Stimulated activated CD8-positive, alpha-beta memory T cell treated with anti-CD3 and anti-CD28 coated beads, Interleukin-15, amount 100 ng/mL, for 24 hours (primary cell): ENCODE data around the gene SPINDOC.

Experiments used
- DNase-seq: peaks from one replicate; pipeline ENCODE4 v3.0.0-alpha.2; 2020; ENCODE audit warnings: low read depth

The SPINDOC gene

DNA sequence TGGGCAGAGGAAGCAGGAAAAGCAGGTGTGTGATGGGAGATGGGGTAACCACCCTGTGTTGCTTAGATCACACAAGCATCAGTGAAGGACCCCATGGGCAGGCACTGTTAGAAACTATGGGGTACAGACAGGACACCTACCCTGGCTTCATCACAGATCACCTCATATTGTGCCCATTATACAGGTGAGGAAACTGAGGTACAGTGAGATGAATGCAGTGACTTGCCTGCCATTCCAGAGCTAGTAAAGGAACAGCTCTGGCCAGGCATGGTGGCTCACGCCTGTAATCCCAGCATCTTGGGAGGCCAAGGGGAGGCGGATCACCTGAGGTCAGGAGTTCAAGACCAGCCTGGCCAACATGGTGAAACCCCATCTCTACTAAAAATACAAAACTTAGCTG, 19.8 kb downstream of the SPINDOC start:
- DNase-seq, result no peak

DNA sequence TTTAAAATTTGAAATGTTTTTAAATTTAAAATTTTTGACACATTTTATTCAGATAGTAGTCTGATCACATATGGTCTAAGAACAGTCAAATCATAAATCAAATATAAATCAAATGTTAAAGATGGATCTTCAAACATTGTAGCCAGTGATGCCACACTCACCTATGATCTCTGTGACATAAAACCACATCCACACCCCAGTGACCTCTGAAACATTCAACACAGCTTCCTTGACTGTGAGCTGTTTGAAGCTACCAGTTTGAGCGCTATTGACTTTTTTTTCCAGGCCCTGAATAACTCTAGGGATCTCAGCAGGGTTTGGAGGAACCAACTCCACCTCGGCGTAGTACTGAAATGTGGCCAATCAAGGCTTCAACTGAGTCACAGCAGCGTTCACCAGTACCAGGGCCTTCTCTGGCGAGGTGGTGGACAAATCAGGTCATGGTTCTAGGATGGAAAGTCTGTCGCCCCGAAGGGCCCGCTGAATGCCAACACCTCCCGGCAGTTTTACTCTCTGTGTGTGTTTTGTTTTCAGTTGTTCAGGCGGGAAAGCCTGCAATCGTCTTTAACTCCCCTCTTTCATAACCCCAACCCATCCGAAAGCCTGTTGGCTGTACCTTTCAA, 21.4 kb downstream of the SPINDOC start:
- DNase-seq, result no peak

DNA sequence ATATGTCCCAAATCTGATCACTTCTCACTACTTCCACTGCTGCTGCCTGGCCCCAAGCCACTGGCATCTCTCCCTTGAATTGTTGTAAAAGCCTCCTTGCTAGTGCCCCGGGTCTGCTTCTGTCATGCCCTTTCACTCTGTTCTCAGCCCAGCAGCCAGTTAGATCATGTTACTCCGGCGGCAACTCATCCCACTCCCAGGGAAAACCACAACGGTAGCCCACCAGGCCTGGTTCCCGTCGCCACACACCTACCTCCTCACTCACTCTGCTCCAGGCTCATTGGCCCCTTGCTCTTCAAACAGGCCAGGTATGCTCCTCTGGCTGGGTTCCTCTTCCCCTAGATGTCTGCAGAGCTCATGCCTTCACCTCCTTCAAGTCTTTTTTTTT, 21.9 kb downstream of the SPINDOC start:
- DNase-seq, result no peak

DNA sequence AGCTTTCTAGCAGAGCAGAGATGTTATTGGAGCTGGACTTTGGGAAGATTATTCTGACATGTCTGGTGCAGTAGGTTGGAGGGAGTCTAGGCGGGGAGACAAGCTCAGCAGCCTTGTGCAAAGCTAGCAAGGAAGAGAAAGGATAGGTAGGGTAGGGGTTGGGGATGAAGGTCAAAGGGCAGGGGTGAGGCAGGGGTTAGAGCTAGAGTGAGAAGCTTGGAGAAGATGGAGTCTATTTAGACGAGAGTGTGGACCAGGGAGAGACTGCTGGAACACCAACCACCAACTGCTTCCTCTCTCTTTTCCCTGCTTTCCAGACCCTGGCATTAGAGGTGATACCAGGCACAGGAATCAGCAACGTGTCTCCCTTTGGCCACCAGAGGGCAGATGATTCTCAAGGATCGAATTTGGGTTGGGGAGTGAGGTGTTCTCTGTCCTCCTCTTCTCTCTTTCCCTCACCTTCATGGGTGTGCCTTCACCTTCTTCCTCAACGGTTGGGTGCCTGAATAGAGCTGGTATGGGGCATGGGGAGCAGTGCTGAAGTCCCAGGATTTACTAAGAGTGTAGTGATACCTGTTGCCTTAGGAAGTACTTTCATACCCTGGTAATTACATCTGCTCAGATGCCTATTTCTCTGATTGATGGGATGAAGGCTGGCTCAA, 23.9 kb downstream of the SPINDOC start:
- peak; percentile 29 for DNase-seq

DNA sequence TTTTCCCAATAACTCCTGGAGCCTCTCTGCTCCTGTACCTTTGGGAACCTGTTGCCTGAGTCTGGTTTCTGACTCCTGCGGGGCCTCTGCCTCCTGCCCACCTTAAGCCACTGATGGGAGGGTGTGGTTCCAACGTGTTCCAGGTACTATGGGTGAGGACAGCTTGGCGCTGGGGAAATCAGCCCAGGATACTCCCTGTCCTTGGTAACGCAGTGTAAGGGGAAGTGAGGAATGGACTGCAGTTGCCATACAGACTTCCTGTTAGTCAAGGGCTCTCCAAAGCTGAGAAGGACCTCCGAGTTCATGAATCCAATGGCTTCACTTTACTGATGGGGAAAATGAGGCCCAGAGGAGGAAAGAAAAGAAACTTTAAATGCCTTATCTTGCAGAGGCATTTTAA, 24.5 kb downstream of the SPINDOC start:
- no peak for DNase-seq

DNA sequence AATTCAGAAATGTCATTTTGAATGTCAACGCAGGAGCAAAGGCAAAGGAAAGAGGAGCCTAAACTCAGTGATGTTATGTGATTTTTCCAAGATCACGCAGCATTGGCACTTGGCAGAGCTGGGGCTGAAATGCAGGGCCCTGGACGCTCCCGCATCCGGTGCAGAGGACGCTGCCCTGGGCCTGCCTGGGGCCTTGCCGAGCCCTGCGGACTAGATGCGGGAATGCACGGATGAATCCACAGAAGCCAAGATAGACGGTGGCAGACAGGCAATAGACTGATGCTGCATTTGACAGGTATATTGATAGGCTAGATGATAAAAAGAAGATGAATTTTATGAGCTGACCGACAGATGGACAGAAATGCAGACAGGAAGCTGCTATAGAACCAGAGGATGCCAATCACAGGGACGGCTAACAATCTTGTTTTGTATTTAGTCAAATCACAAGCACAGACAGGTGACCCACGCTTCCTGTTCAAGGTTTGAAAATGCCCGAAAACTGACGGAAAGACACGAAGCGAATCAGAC, 25.0 kb downstream of the SPINDOC start:
- DNase-seq, result no peak

DNA sequence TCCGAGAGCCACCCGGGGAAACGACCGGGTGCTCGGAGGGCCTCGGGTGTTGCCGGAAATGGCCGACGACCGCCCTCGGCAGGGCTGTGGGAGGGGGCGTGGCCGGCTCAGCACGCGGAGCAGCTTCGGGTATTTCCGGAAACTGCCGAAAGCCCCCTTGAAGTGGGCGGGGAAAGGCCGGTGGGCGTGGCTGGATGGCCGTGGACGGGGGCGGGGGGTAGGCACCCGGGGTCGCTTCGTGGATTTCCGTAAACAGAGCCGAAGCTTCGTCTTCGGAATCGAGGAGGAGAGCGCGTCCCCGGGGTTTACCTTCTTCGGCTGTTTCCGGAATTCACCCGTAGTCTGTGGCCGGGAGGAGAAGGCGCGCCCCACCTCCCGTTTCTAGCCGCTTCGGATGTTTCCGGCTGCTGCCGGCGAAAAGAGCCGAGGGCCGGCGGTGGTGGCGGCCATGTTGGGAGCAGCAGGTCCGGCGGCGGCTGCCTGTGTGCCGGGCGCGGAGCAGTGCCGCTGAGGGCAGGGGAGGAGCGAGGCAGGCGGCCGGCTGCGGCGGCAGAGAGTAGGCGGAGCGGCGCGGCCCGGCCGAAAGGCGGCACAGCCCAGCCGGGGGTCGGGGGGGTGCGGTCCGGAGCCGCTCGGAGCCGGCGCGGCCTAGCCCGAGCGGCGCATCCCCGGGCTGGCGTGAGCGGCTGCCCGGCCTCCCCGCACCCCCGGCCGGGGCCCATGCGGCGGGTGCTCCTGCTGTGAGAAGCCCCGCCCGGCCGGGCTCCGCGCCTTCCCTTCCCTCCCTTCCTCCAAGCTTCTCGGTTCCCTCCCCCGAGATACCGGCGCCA, 25.6 kb downstream of the SPINDOC start, which contains the start of gene MARK2:
Gene MARK2 (plus strand): TSS at position 433 of the 830 bp plus-strand sequence. CDS start 397 bp downstream, at position 830.
- peak; percentile 97 for DNase-seq

DNA sequence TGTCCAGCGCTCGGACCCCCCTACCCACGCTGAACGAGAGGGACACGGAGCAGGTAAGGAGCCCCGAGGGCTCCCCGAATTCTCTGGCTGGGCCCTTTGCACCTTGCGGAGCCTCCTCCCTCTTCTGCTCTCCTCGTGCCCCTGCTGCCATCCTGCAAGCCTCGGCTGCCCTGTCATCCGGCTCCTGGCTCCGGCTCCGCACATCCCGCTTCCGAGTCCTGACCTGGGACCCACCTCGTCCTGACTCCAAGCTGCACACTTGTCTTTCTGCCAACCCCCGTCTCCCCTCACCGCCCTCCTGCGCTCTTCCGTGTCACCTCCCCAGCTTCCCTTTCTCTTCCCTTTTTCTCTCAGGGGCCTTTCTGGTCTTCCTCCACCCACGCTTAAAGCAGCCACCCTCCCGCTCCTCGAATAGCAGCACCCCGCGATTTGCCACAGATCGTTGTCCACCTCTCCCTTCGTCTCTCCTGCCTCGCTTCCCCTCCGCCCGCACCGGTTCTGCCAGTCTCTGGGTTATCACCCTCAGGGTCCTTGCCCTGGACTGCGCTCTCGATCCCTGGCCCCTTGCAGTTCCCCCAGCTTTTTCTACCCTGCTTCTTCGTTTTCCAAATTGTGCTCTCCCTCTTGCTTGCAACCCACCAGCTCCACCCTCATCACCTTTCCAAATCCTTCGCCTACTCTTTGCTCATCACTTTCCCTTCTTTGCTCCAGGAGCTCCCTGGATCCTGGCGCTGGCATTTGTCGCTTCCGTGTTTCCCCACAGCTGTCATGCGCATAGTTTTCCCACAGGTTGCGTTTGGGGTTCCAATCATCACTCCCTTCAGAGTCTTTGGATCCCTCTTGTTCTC, 26.5 kb downstream of the SPINDOC start:
- DNase-seq, result no peak

DNA sequence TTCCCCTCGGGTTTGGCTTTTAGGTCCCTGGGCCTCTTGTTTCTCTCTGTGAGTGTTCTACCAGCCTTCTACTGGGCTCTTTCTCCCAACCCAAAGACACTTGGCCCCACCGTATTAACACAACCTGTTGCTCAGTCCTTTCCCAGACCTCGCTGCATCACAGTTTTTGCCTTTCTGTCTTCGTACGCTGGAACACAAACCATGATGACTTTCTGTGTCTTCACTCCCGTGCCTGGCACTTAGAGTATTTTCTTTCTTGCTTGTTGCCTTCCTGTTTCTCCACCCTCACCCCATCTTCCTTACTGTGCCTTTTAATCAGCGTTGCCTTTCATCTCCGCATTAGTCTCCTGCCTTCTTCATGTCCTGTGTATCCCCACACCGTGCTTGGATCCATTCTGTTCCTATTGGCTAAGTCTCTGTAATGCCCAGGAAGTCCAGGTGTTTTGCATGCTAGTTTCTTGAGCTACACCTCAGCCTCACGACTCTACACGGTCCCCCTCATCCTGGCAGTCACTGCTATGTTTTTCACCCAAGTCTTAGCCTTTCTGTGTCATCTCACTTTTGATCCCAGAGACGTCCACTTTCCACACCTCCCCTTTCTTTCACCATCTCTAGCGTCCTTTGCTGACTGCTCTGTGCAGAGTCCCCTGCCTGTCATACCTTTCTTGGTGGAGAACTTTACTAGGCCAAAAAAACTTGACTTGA, 27.3 kb downstream of the SPINDOC start:
- no peak for DNase-seq

DNA sequence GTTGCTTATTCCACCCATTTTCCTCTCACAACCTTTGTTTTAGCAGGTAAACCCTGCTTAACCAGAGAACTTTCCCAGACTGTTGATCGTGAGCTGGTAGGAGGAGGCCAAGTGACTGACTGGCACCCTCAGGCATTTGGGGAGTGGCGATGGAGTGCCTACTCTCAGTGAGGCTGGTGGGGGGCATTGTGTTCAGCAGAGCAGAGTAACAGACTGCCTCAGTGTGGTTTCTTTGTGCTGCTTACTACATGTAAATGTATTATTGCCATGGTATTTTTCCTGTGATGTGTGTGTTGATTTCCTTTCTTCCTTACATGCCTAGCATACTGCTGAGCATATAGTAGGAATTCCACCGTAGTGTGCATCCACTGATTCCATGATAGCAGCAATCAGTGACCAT, 28.3 kb downstream of the SPINDOC start:
- no peak for DNase-seq

DNA sequence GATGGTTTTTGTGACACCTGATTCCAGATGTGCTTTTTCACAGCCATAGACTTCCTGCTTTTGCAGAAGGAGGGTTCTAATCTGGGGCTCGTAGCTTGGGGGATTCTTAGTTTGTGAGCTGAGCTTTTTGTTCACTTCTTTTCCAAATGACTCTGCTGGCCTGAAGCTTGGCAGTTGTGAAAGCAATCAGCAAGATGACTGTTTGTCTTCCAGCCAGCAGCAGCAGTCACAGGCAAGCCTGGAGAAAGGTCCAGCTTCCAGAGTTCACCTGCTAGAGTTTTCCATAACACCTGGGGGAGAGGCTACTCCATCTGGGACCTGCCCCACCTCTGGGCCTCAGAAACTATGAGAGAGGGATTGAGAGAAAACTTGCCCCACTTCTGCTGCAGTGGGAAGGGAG, 29.8 kb downstream of the SPINDOC start:
- DNase-seq, result no peak

DNA sequence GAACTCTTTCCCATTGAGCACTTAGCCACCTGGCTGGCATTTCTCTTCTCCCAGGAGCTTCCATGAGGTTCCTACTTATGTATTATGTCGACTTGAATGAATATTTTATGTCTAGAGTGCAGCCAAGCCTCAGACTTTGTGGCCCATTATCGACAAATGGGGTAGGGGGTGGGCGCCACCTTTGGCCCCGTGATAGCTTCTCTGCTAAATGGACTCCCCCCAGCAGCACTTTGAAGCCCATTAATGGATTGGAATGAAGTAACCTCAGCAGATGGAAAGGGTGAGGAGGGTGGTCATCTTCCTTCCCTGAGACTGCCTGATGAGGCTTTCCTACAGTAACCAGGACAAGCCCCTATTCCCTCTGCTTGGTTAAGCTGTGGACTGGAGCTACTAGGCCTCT, 31.6 kb downstream of the SPINDOC start:
- DNase-seq, result no peak

DNA sequence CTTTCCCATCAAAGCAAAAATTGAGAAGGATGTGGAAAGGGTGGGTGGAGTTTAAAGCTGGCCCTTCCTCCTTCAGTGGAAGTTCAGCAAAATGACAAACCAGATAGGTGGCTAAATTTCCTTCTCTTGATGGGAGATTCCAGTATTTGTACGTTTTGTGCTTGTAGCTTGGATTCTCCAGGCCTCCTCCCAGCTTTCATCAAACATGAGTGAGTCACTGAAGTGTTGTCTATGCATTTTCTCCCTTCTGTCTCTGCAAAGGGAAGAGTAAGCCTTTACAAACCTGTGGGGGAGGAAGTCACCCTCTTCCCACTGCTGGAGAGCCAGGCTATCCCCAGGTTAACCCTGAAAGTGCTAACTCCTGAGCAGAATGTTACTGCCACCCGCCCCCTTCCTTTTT, 32.0 kb downstream of the SPINDOC start:
- DNase-seq, result no peak

DNA sequence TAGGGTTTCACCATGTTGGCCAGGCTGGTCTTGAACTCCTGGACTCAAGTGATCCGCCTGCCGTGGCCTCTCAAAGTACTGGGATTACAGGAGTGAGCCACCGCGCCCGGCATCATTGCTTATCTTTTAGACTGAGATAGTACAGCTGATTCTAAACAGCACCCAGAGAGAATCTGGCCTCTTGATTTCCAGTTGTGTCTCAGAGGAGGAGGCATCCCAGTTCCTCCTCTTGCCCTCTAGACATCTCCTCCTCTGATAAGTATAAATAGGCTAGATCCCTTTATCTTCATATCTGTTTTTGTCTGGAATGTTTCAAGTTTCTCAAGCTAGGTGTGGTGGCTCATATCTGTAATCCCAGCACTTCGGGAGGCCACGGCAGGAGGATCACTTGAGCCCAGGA, 32.7 kb downstream of the SPINDOC start:
- no peak for DNase-seq

DNA sequence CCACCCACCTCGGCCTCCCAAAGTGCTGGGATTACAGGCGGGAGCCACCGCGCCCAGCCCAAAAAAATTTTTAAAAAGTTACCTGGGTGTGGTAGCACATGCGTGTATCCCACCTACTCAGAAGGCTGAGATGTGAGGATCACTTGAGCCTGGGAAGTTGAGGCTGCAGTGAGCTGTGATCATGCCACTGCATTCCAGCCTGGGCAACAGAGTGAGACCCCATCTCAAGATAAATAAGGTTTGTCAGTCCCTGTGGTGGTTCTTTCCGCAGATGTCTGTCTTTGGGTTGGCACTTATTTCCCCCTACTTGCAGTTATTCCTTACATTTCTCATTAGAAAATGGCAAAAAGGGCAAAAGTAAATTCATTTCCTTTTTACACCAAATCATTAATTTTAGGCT, 33.6 kb downstream of the SPINDOC start:
- DNase-seq, result no peak

DNA sequence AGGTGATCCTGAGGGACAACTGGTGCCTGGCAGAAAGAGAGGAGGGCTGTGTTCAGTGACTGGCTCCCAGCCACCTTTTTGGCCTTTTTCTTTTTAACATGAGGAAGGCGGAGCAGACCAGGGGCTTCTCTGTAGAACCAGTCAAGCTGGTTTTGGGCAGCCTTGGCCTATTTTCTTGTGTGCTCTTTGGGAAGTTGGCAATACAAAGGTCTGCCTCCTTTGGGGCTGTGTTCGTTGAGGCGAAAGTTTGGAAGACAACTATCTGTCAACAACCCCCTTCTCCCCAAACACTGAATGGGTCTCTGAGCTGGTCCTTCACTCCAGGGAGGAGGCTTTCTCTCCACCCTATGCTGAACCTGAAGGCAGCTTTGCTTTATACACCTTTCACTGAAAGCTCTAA, 34.1 kb downstream of the SPINDOC start:
- no peak for DNase-seq

DNA sequence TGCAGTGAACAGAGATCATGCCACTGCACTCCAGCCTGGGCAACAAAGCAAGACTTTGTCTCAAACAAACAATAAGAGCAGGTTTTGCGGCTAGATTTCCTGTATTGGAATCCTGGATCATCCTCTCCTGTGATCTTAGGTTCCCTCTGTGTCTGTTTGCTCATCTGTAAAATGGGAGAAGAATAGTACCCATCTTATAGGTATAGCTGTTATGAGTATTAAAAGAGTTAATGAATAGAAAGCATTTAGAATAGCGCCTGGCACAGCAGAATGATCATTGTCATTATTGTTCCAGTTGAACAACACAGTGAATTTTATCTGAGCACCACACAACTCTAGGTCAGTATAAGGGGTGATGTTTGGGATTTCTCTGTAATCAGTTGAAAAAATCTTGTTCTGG, 36.4 kb downstream of the SPINDOC start:
- DNase-seq, result no peak

DNA sequence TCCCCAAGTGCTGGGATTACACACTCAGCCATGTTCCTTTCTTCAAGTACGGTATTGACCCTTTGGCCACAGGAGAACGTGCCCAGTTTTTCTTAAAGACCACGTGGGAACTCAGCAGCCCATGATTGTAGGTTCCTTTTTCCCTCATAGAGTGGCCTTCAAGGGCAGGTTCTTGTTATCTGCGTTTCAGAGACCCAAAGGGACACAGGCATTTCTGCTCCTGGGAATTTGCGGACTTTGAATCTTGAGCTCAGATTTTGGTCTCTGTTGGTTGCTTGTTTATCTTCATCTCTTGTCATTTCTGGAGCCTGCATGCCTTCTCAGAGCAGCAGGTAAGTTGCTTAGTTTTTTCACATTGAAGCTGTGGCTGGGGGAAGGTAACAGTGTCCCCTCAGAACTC, 37.7 kb downstream of the SPINDOC start:
- no peak for DNase-seq

DNA sequence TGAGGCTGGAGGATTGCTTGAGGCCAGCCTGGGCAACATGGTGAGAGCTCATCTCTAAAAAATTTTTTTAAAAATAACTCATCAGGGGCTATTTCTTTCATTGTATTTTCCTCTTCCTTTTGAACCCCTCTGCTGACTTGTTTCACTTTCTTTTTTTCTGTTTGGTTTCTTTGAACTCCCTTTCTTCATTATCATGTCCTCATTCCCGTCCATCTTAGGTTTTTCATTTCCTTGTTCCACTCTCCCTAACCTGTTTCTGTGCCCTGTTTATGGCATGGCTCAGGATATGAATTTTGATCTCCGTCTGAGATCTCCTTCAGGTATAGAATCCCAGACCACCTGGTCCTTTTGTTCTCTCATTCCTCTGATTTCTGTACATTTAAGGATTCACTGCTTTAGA, 38.1 kb downstream of the SPINDOC start:
- DNase-seq, result no peak

DNA sequence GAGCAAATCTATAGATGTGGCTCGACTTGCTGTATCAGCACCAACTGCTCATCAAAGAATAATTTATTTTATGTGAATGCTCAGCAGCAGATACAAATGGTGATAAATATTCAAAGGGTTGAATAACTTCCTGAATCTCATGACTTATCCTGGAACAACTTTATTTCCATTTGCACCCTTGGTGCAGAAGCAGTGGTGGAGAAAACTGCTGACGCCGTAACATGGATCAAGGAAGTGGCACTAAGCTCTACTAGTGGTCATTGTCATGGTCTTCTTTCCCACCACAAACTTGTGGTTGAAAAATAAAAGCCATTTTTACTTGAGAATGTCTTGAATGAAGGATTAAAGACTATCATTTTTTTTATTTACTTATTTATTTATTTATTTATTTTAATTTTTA, 40.2 kb downstream of the SPINDOC start:
- no peak for DNase-seq

DNA sequence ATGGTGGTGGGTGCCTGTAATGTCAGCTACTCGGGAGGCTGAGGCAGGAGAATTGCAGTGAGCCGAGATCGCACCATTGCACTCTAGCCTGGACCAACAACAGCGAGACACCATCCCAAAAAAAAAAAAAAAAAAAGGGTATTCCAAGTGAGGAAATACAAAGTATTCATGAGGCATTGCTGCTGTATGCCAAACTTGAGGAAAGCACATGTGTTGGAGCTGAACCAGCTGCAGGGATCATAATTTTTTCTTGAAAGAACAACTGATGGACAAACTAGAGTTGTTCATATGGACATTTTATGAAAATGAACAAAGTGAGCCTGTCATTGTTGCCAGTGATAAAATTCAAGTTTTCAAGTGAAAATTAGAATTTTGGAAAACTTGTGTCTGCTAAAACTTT, 41.4 kb downstream of the SPINDOC start:
- no peak for DNase-seq
